ENCODE data around the gene DCBLD1.

GRCh38 chr6:117521791-117522502 lies 39.5 kb downstream of the DCBLD1 start:
- no peak for TF ChIP-seq CTCF (IDR thresholded peaks at IDR 0.05)
- no peak for TF ChIP-seq POLR2A (IDR thresholded peaks at IDR 0.05)

Measured in Peyer's patch (tissue), 4 donors.